GM21367 (cell line): Measurements from ENCODE around the gene DDX10.
"Not testable (repeated sequence)": the region's sequence is repeated elsewhere in the genome, so short reads cannot be mapped to it uniquely, and the experiment has no call there.

Experiments used
- ATAC-seq: cut with Tn5 transposase; IDR thresholded peaks from one replicate; pipeline ENCODE4 v1.9.1; 2021; ENCODE audit not compliant: unreplicated experiment

DDX10 gene

GRCh38 chr11:108664730-108665525 lies at the start of gene DDX10:
Gene DDX10, plus strand, starts transcription at chr11:108665069. Its CDS starts 85 bp downstream, at chr11:108665154.
- ATAC-seq = peak; percentile 81

GRCh38 chr11:108616549-108616948 lies 48.3 kb upstream of the DDX10 start:
- ATAC-seq = no peak

- no peak for ATAC-seq
Observed at GRCh38 chr11:108617055-108617454, 47.8 kb upstream of the DDX10 start.

- no peak for ATAC-seq
Observed at GRCh38 chr11:108618529-108618928, 46.3 kb upstream of the DDX10 start.

- peak; percentile 84 for ATAC-seq
Observed at GRCh38 chr11:108620958-108621772, 43.7 kb upstream of the DDX10 start.

- ATAC-seq = no peak
Observed at GRCh38 chr11:108622341-108622740, 42.5 kb upstream of the DDX10 start.

GRCh38 chr11:108624196-108624925 lies 40.5 kb upstream of the DDX10 start:
- ATAC-seq = no peak

- no peak for ATAC-seq
Observed at GRCh38 chr11:108628326-108628725, 36.5 kb upstream of the DDX10 start.

GRCh38 chr11:108628812-108629211 lies 36.1 kb upstream of the DDX10 start:
- ATAC-seq = no peak

- no peak for ATAC-seq
Observed at GRCh38 chr11:108629274-108629673, 35.6 kb upstream of the DDX10 start.

- no peak for ATAC-seq
Observed at GRCh38 chr11:108632041-108632704, 32.7 kb upstream of the DDX10 start.

- no peak for ATAC-seq
Observed at GRCh38 chr11:108635106-108635505, 29.8 kb upstream of the DDX10 start.

GRCh38 chr11:108636222-108636621 lies 28.6 kb upstream of the DDX10 start:
- no peak for ATAC-seq

- no peak for ATAC-seq
Observed at GRCh38 chr11:108639146-108639545, 25.7 kb upstream of the DDX10 start.

GRCh38 chr11:108641752-108642151 lies 23.1 kb upstream of the DDX10 start:
- ATAC-seq = not testable (repeated sequence)

GRCh38 chr11:108643974-108644373 lies 20.9 kb upstream of the DDX10 start:
- ATAC-seq = no peak

- no peak for ATAC-seq
Observed at GRCh38 chr11:108645970-108646369, 18.9 kb upstream of the DDX10 start.

GRCh38 chr11:108647387-108647700 lies 17.5 kb upstream of the DDX10 start:
- ATAC-seq = no peak

GRCh38 chr11:108647701-108648527 lies 17.0 kb upstream of the DDX10 start:
- ATAC-seq = peak; percentile 92

- no peak for ATAC-seq
Observed at GRCh38 chr11:108648528-108648885, 16.4 kb upstream of the DDX10 start.
